Fibroblast of peridontal ligament (primary cell): ENCODE results near the gene GAL3ST2.
"Not testable (repeated sequence)": the region's sequence is repeated elsewhere in the genome, so short reads cannot be mapped to it uniquely, and the experiment has no call there.

Experiments
- DNase-seq: peaks from one replicate; pipeline ENCODE4 v3.0.0-alpha.2; 2010; ENCODE audit errors: extremely low read depth

GAL3ST2 gene

GRCh38 chr2:241809383-241810306 lies 33.0 kb downstream of the GAL3ST2 start:
- DNase-seq: no peak

- DNase-seq: no peak
These were observed 33.9 kb downstream of the GAL3ST2 start for GRCh38 chr2:241810307-241811200.

GRCh38 chr2:241811201-241811951 lies 34.8 kb downstream of the GAL3ST2 start:
- DNase-seq: no peak

- no peak for DNase-seq
These were observed 35.5 kb downstream of the GAL3ST2 start for GRCh38 chr2:241811952-241812729.

GRCh38 chr2:241812730-241813643 lies 36.4 kb downstream of the GAL3ST2 start:
- no peak for DNase-seq

- no peak for DNase-seq
These were observed 37.2 kb downstream of the GAL3ST2 start for GRCh38 chr2:241813644-241814392.

- DNase-seq: no peak
These were observed 37.7 kb downstream of the GAL3ST2 start for GRCh38 chr2:241814393-241814642.

- no peak for DNase-seq
These were observed 38.2 kb downstream of the GAL3ST2 start for GRCh38 chr2:241814643-241815476.

GRCh38 chr2:241815477-241816430 lies 39.1 kb downstream of the GAL3ST2 start:
- DNase-seq: no peak

- DNase-seq: no peak
These were observed 40.0 kb downstream of the GAL3ST2 start for GRCh38 chr2:241816431-241817121.

GRCh38 chr2:241817126-241817820 lies 40.7 kb downstream of the GAL3ST2 start:
- DNase-seq: no peak

GRCh38 chr2:241817821-241818215 lies 41.2 kb downstream of the GAL3ST2 start:
- DNase-seq: not testable (repeated sequence)

GRCh38 chr2:241818229-241818942 lies 41.8 kb downstream of the GAL3ST2 start:
- no peak for DNase-seq

GRCh38 chr2:241818943-241819270 lies 42.3 kb downstream of the GAL3ST2 start:
- DNase-seq: no peak

GRCh38 chr2:241819947-241820624 lies 43.5 kb downstream of the GAL3ST2 start:
- DNase-seq: not testable (repeated sequence)
